Measurements from ENCODE around the gene BICRA.

Gene BICRA

DNA sequence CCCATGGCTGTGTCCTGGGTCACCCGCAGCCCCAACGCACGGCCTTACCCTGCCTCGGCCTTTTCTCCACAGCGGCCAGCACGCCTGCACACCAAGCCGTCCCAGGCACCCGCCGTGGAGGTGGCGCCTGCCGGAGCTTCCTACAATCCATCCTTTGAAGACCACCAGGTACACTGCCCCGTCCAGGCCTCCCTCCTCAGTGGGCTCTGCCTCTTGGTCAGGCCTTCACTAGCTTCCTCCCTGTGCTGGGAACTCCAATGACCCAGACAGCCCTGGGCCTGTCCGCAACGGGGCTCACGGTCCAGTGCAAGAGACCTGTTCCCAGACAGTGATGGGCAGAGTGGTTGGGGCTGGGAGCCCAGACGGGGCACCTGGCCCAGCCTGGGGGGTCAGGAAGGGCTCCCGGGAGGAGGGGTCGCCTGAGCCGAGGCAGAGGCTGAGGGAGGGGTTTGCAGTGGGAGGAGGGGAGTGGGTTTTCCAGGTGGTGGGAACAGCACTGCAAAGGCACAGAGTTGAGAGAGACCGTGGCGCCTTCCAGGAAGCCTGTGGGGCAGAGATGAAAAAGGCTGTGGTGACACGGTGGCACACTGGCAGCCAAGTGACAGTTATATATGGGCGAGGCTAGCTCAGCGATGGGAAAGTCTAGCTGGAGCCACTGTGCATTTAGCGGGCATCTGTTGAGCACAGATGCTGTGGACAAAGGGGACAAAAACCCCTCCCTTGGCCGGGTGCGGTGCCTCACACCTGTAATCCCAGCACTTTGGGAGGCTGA, 143.7 kb downstream of the BICRA start:
- DNase-seq: no peak
